Loucy (cell line): ENCODE data around the gene EIF5A.

Experiments
- H2AFZ ChIP-seq: fragments of 200-600 bp; sonication (generic); 2 replicates; pipeline ENCODE4 v1.6.0; 2016; ENCODE audit warnings: antibody characterized with exemption, mild to moderate bottlenecking, low read length, moderate library complexity
- H3F3A ChIP-seq: fragments of 200-600 bp; 2 replicates; pipeline ENCODE4 v1.6.0; 2016; ENCODE audit warnings: antibody characterized with exemption, low read depth, mild to moderate bottlenecking
- H3K27me3 ChIP-seq: fragments of 200-600 bp; sonication (generic); 2 replicates; pipeline ENCODE4 v1.6.1; 2014; ENCODE audit warnings: low read length, mild to moderate bottlenecking; ENCODE audit not compliant: insufficient read depth, poor library complexity, severe bottlenecking
- H3K36me3 ChIP-seq: fragments of 200-600 bp; sonication (generic); 2 replicates; pipeline ENCODE4 v1.6.1; 2016; ENCODE audit warnings: low read length; ENCODE audit not compliant: insufficient read depth
- H3K4me1 ChIP-seq: fragments of 200-600 bp; sonication (generic); 2 replicates; pipeline ENCODE4 v1.5.1; 2014; ENCODE audit warnings: low read length, mild to moderate bottlenecking; ENCODE audit not compliant: insufficient read depth, poor library complexity, severe bottlenecking
- H3K4me2 ChIP-seq: fragments of 200-600 bp; sonication (generic); 2 replicates; pipeline ENCODE4 v1.6.0; 2014; ENCODE audit warnings: antibody characterized with exemption, low read length, low read depth, mild to moderate bottlenecking; ENCODE audit not compliant: poor library complexity, severe bottlenecking
- H3K4me3 ChIP-seq: fragments of 200-600 bp; sonication (generic); 2 replicates; pipeline ENCODE4 v1.5.1; 2014; ENCODE audit warnings: low read length, mild to moderate bottlenecking, mixed read lengths; ENCODE audit not compliant: poor library complexity, severe bottlenecking
- H3K79me2 ChIP-seq: fragments of 200-600 bp; sonication (generic); 2 replicates; pipeline ENCODE4 v1.6.1; 2014; ENCODE audit warnings: low read length; ENCODE audit not compliant: insufficient read depth
- H3K9ac ChIP-seq: fragments of 200-600 bp; sonication (generic); 2 replicates; pipeline ENCODE4 v1.6.0; 2014; ENCODE audit warnings: mild to moderate bottlenecking, low read depth, low read length, moderate library complexity; ENCODE audit not compliant: poor library complexity, severe bottlenecking
- H3K9me2 ChIP-seq: fragments of 200-600 bp; sonication (generic); replicated peaks from 2 replicates; pipeline ENCODE4 v1.6.1; 2016; ENCODE audit warnings: low read depth, low read length, mixed read lengths
- H3K9me3 ChIP-seq: fragments of 200-600 bp; sonication (generic); 2 replicates; pipeline ENCODE4 v1.6.1; 2014; ENCODE audit warnings: mild to moderate bottlenecking, antibody characterized with exemption, low read length, low read depth; ENCODE audit not compliant: insufficient read depth
- H4K20me1 ChIP-seq: fragments of 200-600 bp; sonication (generic); 2 replicates; pipeline ENCODE4 v1.6.0; 2014; ENCODE audit warnings: antibody characterized with exemption, low read length, mild to moderate bottlenecking; ENCODE audit not compliant: insufficient read depth, poor library complexity, severe bottlenecking
- CTCF ChIP-seq: fragments of 200-600 bp; sonication (generic); conservative IDR thresholded peaks from 2 replicates; pipeline ENCODE4 v1.5.1; 2014; ENCODE audit warnings: mild to moderate bottlenecking, antibody characterized with exemption, low read length
- EZH2phosphoT487 ChIP-seq: fragments of 200-600 bp; IDR thresholded peaks from 2 replicates; pipeline ENCODE4 v1.6.1; 2018; ENCODE audit warnings: antibody characterized with exemption, mild to moderate bottlenecking, moderate library complexity, borderline replicate concordance

Gene EIF5A

GRCh38 chr17:7296189-7296861 lies 11.1 kb upstream of the EIF5A start:
- TF ChIP-seq CTCF (peak; percentile 86), EZH2phosphoT487 (no peak)
- Histone ChIP-seq H3F3A (no peaks in the 10 kb centered on the region), H4K20me1 (no peaks in the 10 kb centered on the region), H3K4me2 (peak overlapping the region; percentile 66), H3K4me3 (peak overlapping the region; percentile 54), H3K27me3 (no peaks in the 10 kb centered on the region), H3K36me3 (no peaks in the 10 kb centered on the region), H3K9me2 (no peaks in the 10 kb centered on the region), H3K4me1 (peaks cover 7% of the 10 kb centered on the region), H3K79me2 (no peaks in the 10 kb centered on the region), H2AFZ (peak overlapping the region; percentile 97), H3K9me3 (no peaks in the 10 kb centered on the region), H3K9ac (no peak overlapping the region)

- no peak overlapping the region for H3K9ac ChIP-seq
- peaks cover 12% of the 10 kb centered on the region for H3K27me3 ChIP-seq
- H3F3A ChIP-seq: peaks cover 13% of the 10 kb centered on the region
- no peak overlapping the region for H3K4me2 ChIP-seq
- H3K4me3 ChIP-seq: no peak overlapping the region
- 0 out of 2 replicates have a peak, but pooled peaks cover under 1% of the 10 kb centered on the region for H3K36me3 ChIP-seq
- TF ChIP-seq CTCF (no peak), EZH2phosphoT487 (no peak)
- no peak overlapping the region for H2AFZ ChIP-seq
- no peaks in the 10 kb centered on the region for H3K9me3 ChIP-seq
- H3K4me1 ChIP-seq: peaks cover 2% of the 10 kb centered on the region
- H4K20me1 ChIP-seq: peaks cover 12% of the 10 kb centered on the region
- H3K9me2 ChIP-seq: no peaks in the 10 kb centered on the region
- H3K79me2 ChIP-seq: peaks cover 18% of the 10 kb centered on the region
These were observed 3.2 kb upstream of the EIF5A start for GRCh38 chr17:7304179-7304578.

GRCh38 chr17:7307686-7308624 lies 527 bp downstream of the EIF5A start:
- Histone ChIP-seq H3K36me3 (peaks cover 35% of the 10 kb centered on the region), H3K79me2 (peaks cover 54% of the 10 kb centered on the region), H3K9me2 (no peaks in the 10 kb centered on the region), H3K27me3 (peaks cover 12% of the 10 kb centered on the region), H4K20me1 (peaks cover 49% of the 10 kb centered on the region), H2AFZ (no peak overlapping the region; the same call in 1 of the 2 replicates), H3K4me1 (peaks cover 21% of the 10 kb centered on the region), H3F3A (peaks cover 13% of the 10 kb centered on the region), H3K9ac (peak overlapping the region; percentile 99), H3K4me2 (peak overlapping the region; percentile 99), H3K9me3 (no peaks in the 10 kb centered on the region), H3K4me3 (peak overlapping the region; percentile 93)
- TF ChIP-seq CTCF (no peak), EZH2phosphoT487 (no peak)
